Neural progenitor cell (in vitro differentiated cells): ENCODE measurements around the gene TPPP3. TPM values are rescaled to one million over a fixed set of nuclear protein-coding genes. Genes with fewer than 3 reads are reported as not detected.

Experiments used
- DNase-seq: peaks from one replicate; pipeline ENCODE4 v3.0.0-alpha.2; 2016; ENCODE audit warnings: low spot score
- H2AFZ ChIP-seq: fragments of 200-600 bp; sonication (generic); replicated peaks from 2 replicates; pipeline ENCODE4 v1.6.1; 2016; ENCODE audit warnings: antibody characterized with exemption
- H3F3A ChIP-seq: fragments of 200-600 bp; sonication (generic); 2 replicates; pipeline ENCODE4 v1.6.1; 2016; ENCODE audit warnings: antibody characterized with exemption, low read depth
- H3K27ac ChIP-seq: fragments of 200-600 bp; sonication (generic); 2 replicates; pipeline ENCODE4 v1.5.1; 2016; ENCODE audit warnings: mild to moderate bottlenecking
- H3K27me3 ChIP-seq: fragments of 200-600 bp; sonication (generic); 2 replicates; pipeline ENCODE4 v1.6.1; 2016; ENCODE audit warnings: mild to moderate bottlenecking, moderate library complexity
- H3K36me3 ChIP-seq: fragments of 200-600 bp; sonication (generic); 2 replicates; pipeline ENCODE4 v1.5.1; 2016
- H3K4me1 ChIP-seq: fragments of 200-600 bp; sonication (generic); 2 replicates; pipeline ENCODE4 v1.6.1; 2016; ENCODE audit warnings: mixed run types
- H3K4me2 ChIP-seq: fragments of 200-600 bp; sonication (generic); 2 replicates; pipeline ENCODE4 v1.6.1; 2016
- H3K4me3 ChIP-seq: fragments of 200-600 bp; sonication (generic); 2 replicates; pipeline ENCODE4 v1.5.1; 2016
- H3K79me2 ChIP-seq: fragments of 200-600 bp; sonication (generic); 2 replicates; pipeline ENCODE4 v1.6.1; 2016; ENCODE audit warnings: low read depth
- H3K9ac ChIP-seq: fragments of 200-600 bp; sonication (generic); 2 replicates; pipeline ENCODE4 v1.6.1; 2016
- H3K9me3 ChIP-seq: fragments of 200-600 bp; sonication (generic); 2 replicates; pipeline ENCODE4 v1.5.1; 2016; ENCODE audit warnings: low read depth
- H4K20me1 ChIP-seq: fragments of 200-600 bp; sonication (generic); 2 replicates; pipeline ENCODE4 v1.6.1; 2016; ENCODE audit warnings: low read depth
- H3K27ac Mint-ChIP-seq: 3 replicates; pipeline ENCODE4 v1.8.0; 2021; ENCODE audit warnings: mixed read lengths
- H3K27me3 Mint-ChIP-seq: 2 replicates; pipeline ENCODE4 v1.8.0; 2022; ENCODE audit warnings: low read depth, mild to moderate bottlenecking, inconsistent platforms, moderate library complexity, mixed read lengths; ENCODE audit not compliant: insufficient read depth
- H3K36me3 Mint-ChIP-seq: 3 replicates; pipeline ENCODE4 v1.8.0; 2021; ENCODE audit warnings: mixed read lengths
- H3K4me1 Mint-ChIP-seq: 3 replicates; pipeline ENCODE4 v1.8.0; 2021; ENCODE audit warnings: mixed read lengths
- H3K4me3 Mint-ChIP-seq: 3 replicates; pipeline ENCODE4 v1.8.0; 2021; ENCODE audit warnings: mild to moderate bottlenecking, moderate library complexity, mixed read lengths
- H3K9me3 Mint-ChIP-seq: 3 replicates; pipeline ENCODE4 v1.8.0; 2020; ENCODE audit warnings: mixed read lengths
- EZH2 ChIP-seq: fragments of 200-600 bp; sonication (generic); IDR thresholded peaks from 2 replicates; pipeline ENCODE4 v1.6.1; 2017; ENCODE audit warnings: antibody characterized with exemption, mild to moderate bottlenecking, moderate library complexity
- EZH2phosphoT487 ChIP-seq: fragments of 200-600 bp; sonication (generic); IDR thresholded peaks from 2 replicates; pipeline ENCODE4 v1.6.1; 2017; ENCODE audit warnings: antibody characterized with exemption
- total RNA-seq: library from RNA; depleted of rRNA; stranded (reverse); fragments of >200 nt; gene quantifications from 2 replicates; pipeline ENCODE4 v1.2.3, GENCODE V29; 2015; ENCODE audit warnings: low replicate concordance
- TF ChIP-seq, protein P1 (sequence below): fragments of 200-600 bp; sonication (generic); IDR thresholded peaks from 2 replicates; pipeline ENCODE4 v1.5.1; 2017; ENCODE audit warnings: antibody characterized with exemption, mild to moderate bottlenecking

The TPPP3 gene
- total RNA-seq, 1 donor from 2014 or later = not detected

DNA sequence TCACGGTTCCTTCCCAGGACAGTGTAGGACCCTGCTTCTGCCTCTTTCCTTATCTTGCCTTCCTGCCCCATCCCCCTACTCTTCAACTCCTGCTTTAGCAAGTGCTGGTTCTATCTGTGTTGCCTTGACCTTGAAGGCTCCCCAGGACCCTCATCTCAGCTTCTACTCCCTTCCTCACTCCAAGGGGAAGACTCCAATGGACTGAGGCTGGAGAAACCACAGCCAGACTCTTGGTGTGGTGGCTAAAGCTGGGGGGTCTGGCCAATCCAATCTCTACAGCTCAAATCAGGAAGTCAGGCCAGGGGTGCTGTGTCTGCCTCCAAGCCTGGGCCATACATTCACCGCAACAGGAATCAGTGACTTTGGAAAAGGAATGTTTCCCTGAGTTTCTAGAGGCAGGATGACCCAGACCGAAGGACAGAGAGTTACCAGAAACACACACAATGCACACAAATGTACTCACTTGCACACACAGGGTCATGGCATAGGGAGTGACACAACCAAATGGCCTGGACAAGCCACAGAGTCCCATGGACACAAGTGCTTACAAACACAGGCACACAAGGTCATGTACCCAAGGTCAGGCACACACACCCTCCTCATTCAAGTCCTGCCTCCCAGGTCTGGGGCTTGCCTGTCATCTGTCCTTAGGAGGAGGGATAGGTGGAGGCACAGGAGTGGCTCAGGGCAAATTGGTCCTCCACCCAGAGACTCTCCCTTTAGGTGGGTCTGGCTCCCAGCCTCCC lies 35.9 kb upstream of the TPPP3 start:
- Histone ChIP-seq H3K9ac (no peak overlapping the region), H3K4me1 (peaks cover 30% of the 10 kb centered on the region), H3K9me3 (no peaks in the 10 kb centered on the region), H3K27ac (no peak overlapping the region), H2AFZ (no peak overlapping the region), H3K79me2 (no peaks in the 10 kb centered on the region), H3F3A (peaks cover 13% of the 10 kb centered on the region), H3K36me3 (no peaks in the 10 kb centered on the region), H4K20me1 (no peaks in the 10 kb centered on the region), H3K27me3 (peaks cover 54% of the 10 kb centered on the region), H3K4me3 (no peak overlapping the region), H3K4me2 (no peak overlapping the region)
- Mint-ChIP-seq H3K9me3 (no peaks in the 10 kb centered on the region), H3K4me1 (peaks cover 38% of the 10 kb centered on the region), H3K36me3 (no peaks in the 10 kb centered on the region), H3K27me3 (peaks cover 39% of the 10 kb centered on the region), H3K27ac (no peak overlapping the region), H3K4me3 (peak overlapping the region; percentile 63)
- no peak for DNase-seq
- TF ChIP-seq, protein P1, sequence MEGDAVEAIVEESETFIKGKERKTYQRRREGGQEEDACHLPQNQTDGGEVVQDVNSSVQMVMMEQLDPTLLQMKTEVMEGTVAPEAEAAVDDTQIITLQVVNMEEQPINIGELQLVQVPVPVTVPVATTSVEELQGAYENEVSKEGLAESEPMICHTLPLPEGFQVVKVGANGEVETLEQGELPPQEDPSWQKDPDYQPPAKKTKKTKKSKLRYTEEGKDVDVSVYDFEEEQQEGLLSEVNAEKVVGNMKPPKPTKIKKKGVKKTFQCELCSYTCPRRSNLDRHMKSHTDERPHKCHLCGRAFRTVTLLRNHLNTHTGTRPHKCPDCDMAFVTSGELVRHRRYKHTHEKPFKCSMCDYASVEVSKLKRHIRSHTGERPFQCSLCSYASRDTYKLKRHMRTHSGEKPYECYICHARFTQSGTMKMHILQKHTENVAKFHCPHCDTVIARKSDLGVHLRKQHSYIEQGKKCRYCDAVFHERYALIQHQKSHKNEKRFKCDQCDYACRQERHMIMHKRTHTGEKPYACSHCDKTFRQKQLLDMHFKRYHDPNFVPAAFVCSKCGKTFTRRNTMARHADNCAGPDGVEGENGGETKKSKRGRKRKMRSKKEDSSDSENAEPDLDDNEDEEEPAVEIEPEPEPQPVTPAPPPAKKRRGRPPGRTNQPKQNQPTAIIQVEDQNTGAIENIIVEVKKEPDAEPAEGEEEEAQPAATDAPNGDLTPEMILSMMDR = no peak
- TF ChIP-seq EZH2 = no peak
- TF ChIP-seq EZH2phosphoT487 = no peak

GRCh38 chr16:67428146-67428731 lies 34.9 kb upstream of the TPPP3 start:
- H3K36me3 Mint-ChIP-seq = no peaks in the 10 kb centered on the region
- Histone ChIP-seq H3K27me3 (peaks cover 51% of the 10 kb centered on the region), H3K9me3 (no peaks in the 10 kb centered on the region), H3K27ac (no peak overlapping the region), H3K9ac (no peak overlapping the region), H3K4me2 (no peak overlapping the region), H3K79me2 (no peaks in the 10 kb centered on the region), H3K36me3 (no peaks in the 10 kb centered on the region), H4K20me1 (no peaks in the 10 kb centered on the region), H2AFZ (no peak overlapping the region), H3K4me3 (no peak overlapping the region), H3K4me1 (peaks cover 37% of the 10 kb centered on the region), H3F3A (peaks cover 13% of the 10 kb centered on the region)
- no peak overlapping the region for H3K27ac Mint-ChIP-seq
- TF ChIP-seq, protein P1 = peak; percentile 78
- TF ChIP-seq EZH2 = peak; percentile 28
- TF ChIP-seq EZH2phosphoT487 = no peak
- no peak overlapping the region for H3K4me3 Mint-ChIP-seq
- peaks cover 41% of the 10 kb centered on the region for H3K4me1 Mint-ChIP-seq
- H3K9me3 Mint-ChIP-seq = no peaks in the 10 kb centered on the region
- peak; percentile 92 for DNase-seq
- peaks cover 39% of the 10 kb centered on the region for H3K27me3 Mint-ChIP-seq

GRCh38 chr16:67426950-67427349 lies 33.7 kb upstream of the TPPP3 start:
- H3K79me2 ChIP-seq = no peaks in the 10 kb centered on the region
- no peak overlapping the region for H3K4me3 Mint-ChIP-seq
- H3K27me3 ChIP-seq = peaks cover 38% of the 10 kb centered on the region
- H3F3A ChIP-seq = peaks cover 12% of the 10 kb centered on the region
- no peak overlapping the region for H3K4me3 ChIP-seq
- H3K27me3 Mint-ChIP-seq = peaks cover 34% of the 10 kb centered on the region
- H3K4me2 ChIP-seq = no peak overlapping the region
- TF ChIP-seq, protein P1 = no peak
- TF ChIP-seq EZH2 (no peak), EZH2phosphoT487 (no peak)
- DNase-seq = no peak
- H3K9ac ChIP-seq = no peak overlapping the region
- H3K9me3 Mint-ChIP-seq = no peaks in the 10 kb centered on the region
- no peaks in the 10 kb centered on the region for H4K20me1 ChIP-seq
- H3K36me3 Mint-ChIP-seq = no peaks in the 10 kb centered on the region
- no peaks in the 10 kb centered on the region for H3K36me3 ChIP-seq
- no peak overlapping the region for H3K27ac ChIP-seq
- no peak overlapping the region for H3K27ac Mint-ChIP-seq
- peaks cover 33% of the 10 kb centered on the region for H3K4me1 ChIP-seq
- no peaks in the 10 kb centered on the region for H3K9me3 ChIP-seq
- no peak overlapping the region for H2AFZ ChIP-seq
- H3K4me1 Mint-ChIP-seq = peaks cover 42% of the 10 kb centered on the region
